ENCODE data around the gene OAS1.

Gene OAS1

GRCh38 chr12:112967858-112968257, 61.1 kb downstream of the OAS1 start:
- DNase-seq, result no peak
